IMR-90 (cell line): Measurements from ENCODE around the gene ABR. TPM values are rescaled to one million over a fixed set of nuclear protein-coding genes. Genes with fewer than 3 reads are reported as not detected.

Experiments
- ATAC-seq: fragments of 200-7000 bp; cut with Tn5 transposase; 2 replicates; pipeline ENCODE4 v1.9.1; 2020; ENCODE audit warnings: low read depth, mild to moderate bottlenecking, moderate library complexity
- BruUV-seq: library from RNA; stranded (reverse); fragments of 400-500 nt; replicated peaks from 2 replicates; lab custom pipeline; 2021; lab: Mats Ljungman, UMichigan
- CTCF ChIA-PET: fragments of 300-600 bp; formaldehyde crosslinking; extraction: SDS; loops from one replicate; lab custom pipeline; 2021; ENCODE audit warnings: antibody characterized with exemption; lab: Yijun Ruan, JAX
- POLR2A ChIA-PET: fragments of 300-600 bp; sonication (Branson Sonifier 250); formaldehyde crosslinking; loops from one replicate; lab custom pipeline; 2022; ENCODE audit warnings: antibody characterized with exemption; ENCODE audit not compliant: unreplicated experiment; lab: Charles Lee
- DNase-seq: peaks from one replicate; pipeline ENCODE4 v3.0.0; 2013
- H2AFZ ChIP-seq: replicated peaks from 2 replicates; pipeline ENCODE3; 2013; ENCODE audit warnings: low read length, mild to moderate bottlenecking; ENCODE audit not compliant: poor library complexity
- H2AK5ac ChIP-seq: 2 replicates; pipeline ENCODE4 v1.6.1; 2013; ENCODE audit warnings: low read depth, low read length, inconsistent platforms
- H2AK9ac ChIP-seq: replicated peaks from 2 replicates; pipeline ENCODE3; 2013; ENCODE audit warnings: mild to moderate bottlenecking, low read depth, low read length, moderate library complexity; ENCODE audit not compliant: poor library complexity
- H2BK120ac ChIP-seq: 2 replicates; pipeline ENCODE4 v1.6.1; 2013; ENCODE audit warnings: low read depth, low read length, inconsistent platforms
- H2BK15ac ChIP-seq: 3 replicates; pipeline ENCODE4 v1.6.1; 2013; ENCODE audit warnings: low read depth, low read length, inconsistent platforms
- H2BK20ac ChIP-seq: 2 replicates; pipeline ENCODE4 v1.6.1; 2013; ENCODE audit warnings: low read depth, mild to moderate bottlenecking, inconsistent platforms, low read length, moderate library complexity
- H2BK5ac ChIP-seq: 2 replicates; pipeline ENCODE4 v1.6.1; 2013; ENCODE audit warnings: mild to moderate bottlenecking, low read depth, low read length, inconsistent platforms; ENCODE audit not compliant: poor library complexity, severe bottlenecking
- H3K14ac ChIP-seq: replicated peaks from 2 replicates; pipeline ENCODE4 v1.6.1; 2013; ENCODE audit warnings: low read depth, low read length, inconsistent platforms
- H3K18ac ChIP-seq: 2 replicates; pipeline ENCODE4 v1.6.1; 2013; ENCODE audit warnings: low read depth, low read length, control low read depth
- H3K23ac ChIP-seq: 2 replicates; pipeline ENCODE4 v1.6.1; 2013; ENCODE audit warnings: low read depth, low read length, inconsistent platforms
- H3K27ac ChIP-seq: 2 replicates; pipeline ENCODE4 v1.5.1; 2013; ENCODE audit warnings: mild to moderate bottlenecking, control low read depth, low read length; ENCODE audit not compliant: insufficient read depth
- H3K27me3 ChIP-seq: 2 replicates; pipeline ENCODE4 v1.6.1; 2013; ENCODE audit warnings: low read length; ENCODE audit not compliant: control insufficient read depth, insufficient read depth
- H3K36me3 ChIP-seq: 2 replicates; pipeline ENCODE4 v1.6.1; 2013; ENCODE audit warnings: low read length, mixed read lengths; ENCODE audit not compliant: control insufficient read depth, insufficient read depth
- H3K4ac ChIP-seq: 2 replicates; pipeline ENCODE4 v1.6.1; 2013; ENCODE audit warnings: low read depth, low read length, inconsistent platforms
- H3K4me1 ChIP-seq: 2 replicates; pipeline ENCODE4 v1.6.1; 2013; ENCODE audit warnings: low read length, mixed read lengths; ENCODE audit not compliant: control insufficient read depth, insufficient read depth
- H3K4me2 ChIP-seq: 2 replicates; pipeline ENCODE4 v1.6.1; 2013; ENCODE audit warnings: low read depth, mild to moderate bottlenecking, control low read depth, low read length, moderate library complexity
- H3K4me3 ChIP-seq: 2 replicates; pipeline ENCODE4 v1.5.1; 2013; ENCODE audit warnings: low read depth, mild to moderate bottlenecking, control low read depth, low read length, moderate library complexity; ENCODE audit not compliant: insufficient read depth
- H3K56ac ChIP-seq: 2 replicates; pipeline ENCODE4 v1.6.1; 2013; ENCODE audit warnings: low read length, inconsistent platforms; ENCODE audit not compliant: insufficient read depth; ENCODE audit errors: extremely low read depth
- H3K79me1 ChIP-seq, 2 experiments: 2 replicates each; pipeline ENCODE4 v1.6.1; 2013; ENCODE audit warnings: low read length in 2 of 2, inconsistent platforms in 1 of 2, low read depth in 1 of 2
- H3K9ac ChIP-seq: 2 replicates; pipeline ENCODE4 v1.6.1; 2013; ENCODE audit warnings: low read depth, low read length, control low read depth
- H3K9me1 ChIP-seq: 2 replicates; pipeline ENCODE4 v1.6.1; 2013; ENCODE audit warnings: low read length, inconsistent platforms; ENCODE audit not compliant: insufficient read depth
- H3K9me3 ChIP-seq: 2 replicates; pipeline ENCODE4 v1.6.1; 2013; ENCODE audit warnings: low read length; ENCODE audit not compliant: control insufficient read depth, insufficient read depth
- H4K20me1 ChIP-seq: 2 replicates; pipeline ENCODE4 v1.6.1; 2013; ENCODE audit warnings: low read length, inconsistent platforms; ENCODE audit not compliant: insufficient read depth
- H4K5ac ChIP-seq: 2 replicates; pipeline ENCODE4 v1.6.1; 2013; ENCODE audit warnings: mild to moderate bottlenecking, low read depth, low read length, control low read depth
- H4K8ac ChIP-seq, 2 experiments: 2 replicates each; pipeline ENCODE4 v1.6.1; 2013; ENCODE audit warnings: low read depth in 2 of 2, low read length in 2 of 2, control low read depth in 1 of 2, inconsistent platforms in 1 of 2
- H4K91ac ChIP-seq: 2 replicates; pipeline ENCODE4 v1.6.1; 2013; ENCODE audit warnings: low read depth, low read length, inconsistent platforms; ENCODE audit not compliant: insufficient read depth
- BHLHE40 ChIP-seq: fragments of 150-350 bp; IDR thresholded peaks from 2 replicates; pipeline ENCODE4 v1.6.1; 2016; ENCODE audit warnings: mild to moderate bottlenecking, low read depth, low read length
- CEBPB ChIP-seq: IDR thresholded peaks from 2 replicates; pipeline ENCODE4 v1.6.1; 2012; ENCODE audit warnings: low read depth, low read length, improper control_type of control experiment
- CHD1 ChIP-seq: IDR thresholded peaks from 2 replicates; pipeline ENCODE4 v1.6.1; 2012; ENCODE audit warnings: low read depth, low read length, improper control_type of control experiment
- FOS ChIP-seq: fragments of 150-350 bp; IDR thresholded peaks from 2 replicates; pipeline ENCODE4 v1.6.1; 2016; ENCODE audit warnings: low read depth, low read length
- MAFK ChIP-seq: IDR thresholded peaks from 2 replicates; pipeline ENCODE4 v1.6.1; 2012; ENCODE audit warnings: low read depth, low read length, improper control_type of control experiment
- MAZ ChIP-seq: IDR thresholded peaks from 2 replicates; pipeline ENCODE4 v1.6.1; 2012; ENCODE audit warnings: low read depth, mild to moderate bottlenecking, low read length, improper control_type of control experiment, moderate library complexity, borderline replicate concordance
- MXI1 ChIP-seq: IDR thresholded peaks from 2 replicates; pipeline ENCODE4 v1.6.1; 2012; ENCODE audit warnings: low read depth, mild to moderate bottlenecking, low read length, moderate library complexity, borderline replicate concordance
- NFE2L2 ChIP-seq: fragments of 150-350 bp; IDR thresholded peaks from 2 replicates; pipeline ENCODE4 v1.6.1; 2016; ENCODE audit warnings: low read depth, mild to moderate bottlenecking, low read length
- POLR2A ChIP-seq: IDR thresholded peaks from 2 replicates; pipeline ENCODE4 v1.6.1; 2012; ENCODE audit warnings: mild to moderate bottlenecking, low read depth, low read length
- RAD21 ChIP-seq: IDR thresholded peaks from 2 replicates; pipeline ENCODE4 v1.6.1; 2012; ENCODE audit warnings: low read length, improper control_type of control experiment
- RCOR1 ChIP-seq: IDR thresholded peaks from 2 replicates; pipeline ENCODE4 v1.6.1; 2012; ENCODE audit warnings: mild to moderate bottlenecking, low read length, improper control_type of control experiment; ENCODE audit not compliant: insufficient replicate concordance
- RFX5 ChIP-seq: IDR thresholded peaks from 2 replicates; pipeline ENCODE4 v1.8.0; 2012; ENCODE audit warnings: low read depth, mild to moderate bottlenecking, low read length, moderate library complexity
- SMC3 ChIP-seq: fragments of 150-350 bp; IDR thresholded peaks from 2 replicates; pipeline ENCODE4 v1.6.1; 2016; ENCODE audit warnings: low read depth, mild to moderate bottlenecking, antibody characterized with exemption, low read length, moderate library complexity
- WGBS, 2 experiments: methylation state at CpG; one replicate each; pipeline versions ENCODE4 v1.1.5 to v1.1.7; 2013; ENCODE audit warnings: missing lambda C conversion rate in 2 of 2; ENCODE audit not compliant: insufficient read length in 1 of 2; ENCODE audit errors: extremely low coverage in 2 of 2; 5-methylcytosine and 5-hydroxymethylcytosine counted together
- dilution Hi-C: fragments of 300-500 bp; cut with HindIII; formaldehyde crosslinking; loops from one replicate; pipeline ENCODE4 v1.14.3; 2018; ENCODE audit warnings: low sequenced_read_pairs; ENCODE audit not compliant: unreplicated experiment
- in situ Hi-C: fragments of 300-500 bp; cut with MboI; formaldehyde crosslinking; loops from 3 replicates; pipeline ENCODE4 v1.14.3; 2019; ENCODE audit warnings: low sequenced_read_pairs, inconsistent platforms, mixed read lengths
- intact Hi-C: fragments of 100-400 bp; cut with micrococcal nuclease; formaldehyde crosslinking; loops from 2 replicates; pipeline ENCODE4 v1.10.0; 2022
- polyA plus RNA-seq, 3 experiments: library from polyadenylated mRNA; depleted of rRNA; stranded (reverse); fragments of >200 nt; gene quantifications; 2 replicates each; pipeline ENCODE4 v1.2.3, GENCODE V29; 2012; ENCODE audit warnings: low replicate concordance in 1 of 3
- total RNA-seq: library from RNA; depleted of rRNA; stranded (reverse); fragments of >200 nt; gene quantifications from 2 replicates; pipeline ENCODE4 v1.2.3, GENCODE V29; 2012
- TF ChIP-seq, protein P1 (sequence below): fragments of 150-350 bp; IDR thresholded peaks from 2 replicates; pipeline ENCODE4 v1.6.1; 2016; ENCODE audit warnings: low read depth, mild to moderate bottlenecking, low read length, moderate library complexity, borderline replicate concordance
- TF ChIP-seq, protein P2 (sequence below): fragments of 150-350 bp; IDR thresholded peaks from 2 replicates; pipeline ENCODE4 v1.6.1; 2017; ENCODE audit warnings: mild to moderate bottlenecking, antibody characterized with exemption, low read length, low read depth
- TF ChIP-seq, protein P3 (sequence below): conservative IDR thresholded peaks from 2 replicates; pipeline ENCODE4 v1.5.1; 2012; ENCODE audit warnings: mild to moderate bottlenecking, low read depth, low read length, improper control_type of control experiment

The ABR gene
- total and polyA plus RNA-seq, 2 of the 4 experiments (the other 2 are of a cell fraction): 28.3 to 79.7 TPM

DNA sequence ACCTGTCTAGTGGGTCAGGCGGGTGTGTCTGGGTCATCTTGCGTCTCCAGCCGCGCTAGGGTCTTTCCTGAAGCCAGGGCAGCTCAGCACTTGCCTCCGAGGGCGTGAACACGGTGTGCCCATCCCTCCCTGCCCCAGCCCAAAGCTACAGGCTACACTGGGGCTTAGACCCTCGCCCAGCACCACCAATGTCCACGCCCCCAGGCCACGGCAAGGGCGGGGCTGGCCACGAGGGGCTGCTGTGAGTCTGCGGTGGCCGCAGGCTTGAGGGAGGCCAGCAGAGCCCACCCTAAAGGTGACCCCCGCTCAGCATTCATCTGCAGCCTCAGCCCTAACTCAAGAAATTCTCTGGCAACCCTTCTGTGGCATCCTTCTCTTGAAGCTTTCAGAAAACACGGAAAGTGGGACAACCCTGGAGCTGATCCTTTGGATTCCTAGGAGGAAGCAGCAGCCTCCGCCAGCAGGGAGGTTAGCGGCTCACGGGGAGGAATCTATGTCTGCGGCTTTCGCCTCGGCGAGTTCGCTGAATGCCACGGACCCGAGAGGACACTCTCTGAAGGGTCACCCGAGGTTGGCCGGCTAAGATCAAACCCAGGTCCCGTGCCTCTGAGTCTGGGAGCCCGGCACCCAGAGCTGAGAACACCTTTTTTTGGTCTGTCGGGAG lies 141.2 kb downstream of the ABR start:
- Histone ChIP-seq H2AFZ (no peak overlapping the region), H3K4me1 (no peaks in the 10 kb centered on the region; the same call in 1 of the 2 replicates), H3K4ac (no peak overlapping the region), H3K9me3 (no peaks in the 10 kb centered on the region), H3K14ac (no peak overlapping the region), H3K23ac (no peak overlapping the region), H3K9ac (no peak overlapping the region), H2BK5ac (no peak overlapping the region), H2BK20ac (no peak overlapping the region), H3K79me1 (peaks cover 17 to 28% of the 10 kb centered on the region in 2 experiments), H3K4me2 (no peak overlapping the region), H4K8ac (no peak overlapping the region), H3K18ac (no peak overlapping the region), H3K36me3 (peaks cover 31% of the 10 kb centered on the region), H2BK15ac (no peak overlapping the region), H2AK5ac (no peak overlapping the region), H4K20me1 (peaks cover 39% of the 10 kb centered on the region), H2BK120ac (no peak overlapping the region), H2AK9ac (no peak overlapping the region), H3K27me3 (no peaks in the 10 kb centered on the region), H3K27ac (no peak overlapping the region), H4K5ac (no peak overlapping the region), H3K56ac (no peak overlapping the region), H4K91ac (no peak overlapping the region), H3K9me1 (peaks cover 5% of the 10 kb centered on the region; the same call in 1 of the 2 replicates), H3K4me3 (no peak overlapping the region)
- in situ Hi-C loops (no loop called here), dilution Hi-C loops (no loop called here), intact Hi-C loops (no loop called here)
- DNase-seq: no peak
- ChIA-PET CTCF (no interaction called here), POLR2A (no interaction called here)
- no TSS peak for BruUV-seq
- ATAC-seq: no peak
- TF ChIP-seq FOS (no peak), MAZ (no peak), CEBPB (no peak), MAFK (no peak), SMC3 (no peak), RFX5 (no peak), CHD1 (no peak), RAD21 (no peak), MXI1 (no peak), RCOR1 (no peak), POLR2A (no peak), NFE2L2 (no peak), BHLHE40 (no peak)
- TF ChIP-seq, protein P1, sequence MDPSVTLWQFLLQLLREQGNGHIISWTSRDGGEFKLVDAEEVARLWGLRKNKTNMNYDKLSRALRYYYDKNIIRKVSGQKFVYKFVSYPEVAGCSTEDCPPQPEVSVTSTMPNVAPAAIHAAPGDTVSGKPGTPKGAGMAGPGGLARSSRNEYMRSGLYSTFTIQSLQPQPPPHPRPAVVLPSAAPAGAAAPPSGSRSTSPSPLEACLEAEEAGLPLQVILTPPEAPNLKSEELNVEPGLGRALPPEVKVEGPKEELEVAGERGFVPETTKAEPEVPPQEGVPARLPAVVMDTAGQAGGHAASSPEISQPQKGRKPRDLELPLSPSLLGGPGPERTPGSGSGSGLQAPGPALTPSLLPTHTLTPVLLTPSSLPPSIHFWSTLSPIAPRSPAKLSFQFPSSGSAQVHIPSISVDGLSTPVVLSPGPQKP: no peak
- TF ChIP-seq, protein P2, sequence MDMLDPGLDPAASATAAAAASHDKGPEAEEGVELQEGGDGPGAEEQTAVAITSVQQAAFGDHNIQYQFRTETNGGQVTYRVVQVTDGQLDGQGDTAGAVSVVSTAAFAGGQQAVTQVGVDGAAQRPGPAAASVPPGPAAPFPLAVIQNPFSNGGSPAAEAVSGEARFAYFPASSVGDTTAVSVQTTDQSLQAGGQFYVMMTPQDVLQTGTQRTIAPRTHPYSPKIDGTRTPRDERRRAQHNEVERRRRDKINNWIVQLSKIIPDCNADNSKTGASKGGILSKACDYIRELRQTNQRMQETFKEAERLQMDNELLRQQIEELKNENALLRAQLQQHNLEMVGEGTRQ: no peak
- TF ChIP-seq, protein P3, sequence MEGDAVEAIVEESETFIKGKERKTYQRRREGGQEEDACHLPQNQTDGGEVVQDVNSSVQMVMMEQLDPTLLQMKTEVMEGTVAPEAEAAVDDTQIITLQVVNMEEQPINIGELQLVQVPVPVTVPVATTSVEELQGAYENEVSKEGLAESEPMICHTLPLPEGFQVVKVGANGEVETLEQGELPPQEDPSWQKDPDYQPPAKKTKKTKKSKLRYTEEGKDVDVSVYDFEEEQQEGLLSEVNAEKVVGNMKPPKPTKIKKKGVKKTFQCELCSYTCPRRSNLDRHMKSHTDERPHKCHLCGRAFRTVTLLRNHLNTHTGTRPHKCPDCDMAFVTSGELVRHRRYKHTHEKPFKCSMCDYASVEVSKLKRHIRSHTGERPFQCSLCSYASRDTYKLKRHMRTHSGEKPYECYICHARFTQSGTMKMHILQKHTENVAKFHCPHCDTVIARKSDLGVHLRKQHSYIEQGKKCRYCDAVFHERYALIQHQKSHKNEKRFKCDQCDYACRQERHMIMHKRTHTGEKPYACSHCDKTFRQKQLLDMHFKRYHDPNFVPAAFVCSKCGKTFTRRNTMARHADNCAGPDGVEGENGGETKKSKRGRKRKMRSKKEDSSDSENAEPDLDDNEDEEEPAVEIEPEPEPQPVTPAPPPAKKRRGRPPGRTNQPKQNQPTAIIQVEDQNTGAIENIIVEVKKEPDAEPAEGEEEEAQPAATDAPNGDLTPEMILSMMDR: no peak
- 92% methylated on average over 20 of the region's 31 CpGs; no CpG with 5 or more reads in 1 of the 2 experiments for WGBS, 2 experiments
